ENCODE measurements around the gene E2F3.

DNA sequence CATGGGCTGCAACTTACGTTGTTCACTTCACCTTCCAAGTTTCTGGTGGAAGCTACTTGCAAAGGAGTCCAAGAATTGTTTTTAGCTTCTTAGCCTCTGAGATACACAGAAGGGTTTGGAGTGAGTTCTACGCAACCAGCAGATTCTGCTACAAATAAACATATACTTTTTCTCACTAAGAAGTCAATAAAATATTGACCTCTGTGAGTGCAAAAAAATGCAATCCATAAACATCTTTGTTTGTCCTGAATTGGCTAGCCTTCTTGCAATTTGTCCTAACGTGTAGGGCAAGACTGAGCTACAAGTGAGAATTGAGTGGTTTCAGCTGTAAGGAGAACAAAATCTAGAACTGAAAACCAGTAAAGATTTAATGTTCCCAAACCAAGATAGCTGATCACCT is 26.2 kb upstream of the E2F3 start:
- no peak for TF ChIP-seq POLR2A (IDR thresholded peaks at IDR 0.05; ENCODE audit: low read length)
- TF ChIP-seq GATA1 (IDR thresholded peaks at IDR 0.05; ENCODE audit: low read depth, low read length), result no peak

Measured in erythroblast (primary cell).